ENCODE data around the gene EFCC1.

DNA sequence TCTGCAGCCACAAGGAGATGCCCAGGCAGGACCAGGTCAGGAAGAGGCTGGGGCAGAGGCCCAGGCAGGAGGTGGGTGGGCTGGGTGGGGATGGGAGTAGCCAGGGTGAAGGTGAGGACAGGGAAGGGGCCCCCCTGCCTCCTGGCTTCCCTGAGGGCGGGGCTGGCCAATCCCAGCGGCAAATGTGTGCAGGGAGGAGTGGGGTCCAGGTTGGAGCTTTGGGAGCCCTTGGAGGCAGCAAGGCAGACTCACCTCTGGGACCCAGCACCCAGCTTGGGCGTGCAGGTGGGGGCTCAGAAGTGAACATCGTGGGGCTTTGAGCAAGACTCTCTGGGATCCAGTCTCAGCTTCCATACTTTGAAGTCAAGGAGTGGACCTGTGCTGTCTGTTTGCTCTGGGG is 84.7 kb downstream of the EFCC1 start:
- TF ChIP-seq, protein P1, sequence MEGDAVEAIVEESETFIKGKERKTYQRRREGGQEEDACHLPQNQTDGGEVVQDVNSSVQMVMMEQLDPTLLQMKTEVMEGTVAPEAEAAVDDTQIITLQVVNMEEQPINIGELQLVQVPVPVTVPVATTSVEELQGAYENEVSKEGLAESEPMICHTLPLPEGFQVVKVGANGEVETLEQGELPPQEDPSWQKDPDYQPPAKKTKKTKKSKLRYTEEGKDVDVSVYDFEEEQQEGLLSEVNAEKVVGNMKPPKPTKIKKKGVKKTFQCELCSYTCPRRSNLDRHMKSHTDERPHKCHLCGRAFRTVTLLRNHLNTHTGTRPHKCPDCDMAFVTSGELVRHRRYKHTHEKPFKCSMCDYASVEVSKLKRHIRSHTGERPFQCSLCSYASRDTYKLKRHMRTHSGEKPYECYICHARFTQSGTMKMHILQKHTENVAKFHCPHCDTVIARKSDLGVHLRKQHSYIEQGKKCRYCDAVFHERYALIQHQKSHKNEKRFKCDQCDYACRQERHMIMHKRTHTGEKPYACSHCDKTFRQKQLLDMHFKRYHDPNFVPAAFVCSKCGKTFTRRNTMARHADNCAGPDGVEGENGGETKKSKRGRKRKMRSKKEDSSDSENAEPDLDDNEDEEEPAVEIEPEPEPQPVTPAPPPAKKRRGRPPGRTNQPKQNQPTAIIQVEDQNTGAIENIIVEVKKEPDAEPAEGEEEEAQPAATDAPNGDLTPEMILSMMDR (IDR thresholded peaks at IDR 0.05; ENCODE audit: poor library complexity), result no peak
- TF ChIP-seq EZH2 (IDR thresholded peaks at IDR 0.05; ENCODE audit: borderline replicate concordance) (no peak), EZH2phosphoT487 (IDR thresholded peaks at IDR 0.05; ENCODE audit: low read depth, severe bottlenecking, unreplicated experiment) (no peak)
